ENCODE data around the gene YKT6.

YKT6 gene

DNA sequence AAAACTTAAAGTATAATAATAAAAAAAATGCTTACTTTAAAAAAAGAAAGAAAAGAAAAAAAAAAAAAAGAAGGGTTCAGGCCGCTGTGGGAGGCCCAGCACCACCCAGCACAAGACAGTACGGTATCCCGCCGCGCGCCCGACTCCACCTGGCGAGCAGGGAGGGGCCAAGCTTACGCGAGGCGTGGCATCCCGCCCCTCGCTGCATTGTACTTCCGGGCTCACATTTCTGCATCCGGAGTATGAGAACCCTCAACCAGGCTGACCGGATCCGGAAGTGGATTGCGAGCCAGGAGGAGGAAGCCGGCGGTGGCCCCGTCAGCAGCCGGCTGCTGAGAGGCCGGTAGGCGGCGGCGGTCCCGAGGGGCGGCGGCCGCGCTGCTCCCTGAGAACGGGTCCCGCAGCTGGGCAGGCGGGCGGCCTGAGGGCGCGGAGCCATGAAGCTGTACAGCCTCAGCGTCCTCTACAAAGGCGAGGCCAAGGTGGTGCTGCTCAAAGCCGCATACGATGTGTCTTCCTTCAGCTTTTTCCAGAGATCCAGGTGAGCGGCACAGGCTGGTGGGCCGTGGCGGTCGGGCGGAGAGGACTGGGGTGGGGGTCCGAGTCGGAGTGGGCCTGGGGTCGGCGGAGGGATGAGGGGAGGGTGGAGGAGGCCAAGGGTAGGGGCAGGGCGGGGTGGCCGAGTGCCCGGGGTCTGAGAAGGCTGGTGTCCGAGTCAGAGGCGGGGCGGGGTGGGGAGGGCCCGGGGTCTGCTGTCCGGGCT is at the start of gene YKT6:
Gene YKT6, plus strand, starts transcription at position 280 of the 763 bp plus-strand sequence. Its CDS starts 158 bp downstream, at position 438.
- H3K4me1 Mint-ChIP-seq = peaks cover 34% of the 10 kb centered on the region
- H3K27me3 Mint-ChIP-seq = no peaks in the 10 kb centered on the region
- peak; percentile 100 for ATAC-seq
- H3K36me3 Mint-ChIP-seq (ENCODE audit: low read depth) = peaks cover 11% of the 10 kb centered on the region
- H3K27ac Mint-ChIP-seq = peak within 1 kb of the TSS; percentile 56
- H3K9me3 Mint-ChIP-seq = no peaks in the 10 kb centered on the region
- H3K4me3 Mint-ChIP-seq = peak within 1 kb of the TSS; percentile 87
- peak; percentile 95 for DNase-seq

DNA sequence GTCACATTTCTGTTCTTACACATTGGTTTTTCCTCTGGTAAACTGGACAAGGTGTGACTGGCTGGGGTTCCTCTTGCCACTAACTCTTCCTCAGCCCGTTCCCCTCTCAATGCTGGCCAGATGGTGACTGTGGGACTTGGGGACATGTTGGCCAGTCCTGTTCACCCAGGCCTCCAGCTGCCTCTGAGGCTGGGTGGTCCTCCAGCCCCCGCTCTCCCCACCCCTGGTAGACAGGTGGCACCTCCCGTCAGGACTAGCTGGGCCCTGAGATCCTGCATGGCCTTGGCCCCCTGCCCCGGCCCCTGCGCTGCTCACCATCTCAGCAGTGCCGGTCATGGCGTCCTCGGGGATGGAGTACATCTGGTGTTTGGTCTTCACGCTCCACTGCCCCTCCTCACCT is 48.8 kb upstream of the YKT6 start:
- Mint-ChIP-seq H3K9me3 (no peaks in the 10 kb centered on the region), H3K36me3 (ENCODE audit: low read depth) (no peaks in the 10 kb centered on the region), H3K4me1 (no peaks in the 10 kb centered on the region), H3K27me3 (no peaks in the 10 kb centered on the region), H3K4me3 (no peak overlapping the region), H3K27ac (no peak overlapping the region)
- no peak for ATAC-seq
- no peak for DNase-seq

GRCh38 chr7:44152971-44153947 is 47.5 kb upstream of the YKT6 start:
- Mint-ChIP-seq H3K9me3 (no peaks in the 10 kb centered on the region), H3K4me3 (no peak overlapping the region), H3K36me3 (ENCODE audit: low read depth) (no peaks in the 10 kb centered on the region), H3K27me3 (no peaks in the 10 kb centered on the region), H3K4me1 (no peaks in the 10 kb centered on the region), H3K27ac (no peak overlapping the region)
- DNase-seq (no peak), ATAC-seq (no peak)

DNA sequence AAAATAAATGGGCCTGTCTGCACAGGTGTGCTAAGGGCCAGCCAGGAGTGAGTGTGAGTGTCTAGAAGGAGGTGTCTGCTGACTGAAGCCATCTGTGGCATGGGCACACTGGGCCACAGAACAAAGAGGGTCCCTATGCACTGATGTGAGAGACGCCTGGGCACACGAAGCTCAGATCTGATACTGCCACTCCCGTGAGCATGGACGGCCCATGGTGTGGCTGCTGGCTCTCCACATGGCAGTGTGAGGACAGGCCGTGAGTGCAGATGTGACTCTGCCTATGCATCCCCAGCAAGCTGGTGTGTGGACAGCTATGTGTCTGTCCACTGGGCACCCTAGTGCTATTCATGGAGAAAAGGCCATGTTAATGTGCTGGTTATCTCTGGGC is 46.8 kb upstream of the YKT6 start:
- H3K4me3 Mint-ChIP-seq = no peak overlapping the region
- H3K27me3 Mint-ChIP-seq = no peaks in the 10 kb centered on the region
- no peaks in the 10 kb centered on the region for H3K9me3 Mint-ChIP-seq
- no peak for DNase-seq
- ATAC-seq = no peak
- no peak overlapping the region for H3K27ac Mint-ChIP-seq
- H3K4me1 Mint-ChIP-seq = no peaks in the 10 kb centered on the region
- no peaks in the 10 kb centered on the region for H3K36me3 Mint-ChIP-seq (ENCODE audit: low read depth)

- no peaks in the 10 kb centered on the region for H3K4me1 Mint-ChIP-seq
- no peak overlapping the region for H3K27ac Mint-ChIP-seq
- no peak for ATAC-seq
- H3K27me3 Mint-ChIP-seq = no peaks in the 10 kb centered on the region
- no peaks in the 10 kb centered on the region for H3K9me3 Mint-ChIP-seq
- H3K4me3 Mint-ChIP-seq = no peak overlapping the region
- no peak for DNase-seq
- H3K36me3 Mint-ChIP-seq (ENCODE audit: low read depth) = no peaks in the 10 kb centered on the region
Measured at GRCh38 chr7:44154703-44155102, 46.1 kb upstream of the YKT6 start.

DNA sequence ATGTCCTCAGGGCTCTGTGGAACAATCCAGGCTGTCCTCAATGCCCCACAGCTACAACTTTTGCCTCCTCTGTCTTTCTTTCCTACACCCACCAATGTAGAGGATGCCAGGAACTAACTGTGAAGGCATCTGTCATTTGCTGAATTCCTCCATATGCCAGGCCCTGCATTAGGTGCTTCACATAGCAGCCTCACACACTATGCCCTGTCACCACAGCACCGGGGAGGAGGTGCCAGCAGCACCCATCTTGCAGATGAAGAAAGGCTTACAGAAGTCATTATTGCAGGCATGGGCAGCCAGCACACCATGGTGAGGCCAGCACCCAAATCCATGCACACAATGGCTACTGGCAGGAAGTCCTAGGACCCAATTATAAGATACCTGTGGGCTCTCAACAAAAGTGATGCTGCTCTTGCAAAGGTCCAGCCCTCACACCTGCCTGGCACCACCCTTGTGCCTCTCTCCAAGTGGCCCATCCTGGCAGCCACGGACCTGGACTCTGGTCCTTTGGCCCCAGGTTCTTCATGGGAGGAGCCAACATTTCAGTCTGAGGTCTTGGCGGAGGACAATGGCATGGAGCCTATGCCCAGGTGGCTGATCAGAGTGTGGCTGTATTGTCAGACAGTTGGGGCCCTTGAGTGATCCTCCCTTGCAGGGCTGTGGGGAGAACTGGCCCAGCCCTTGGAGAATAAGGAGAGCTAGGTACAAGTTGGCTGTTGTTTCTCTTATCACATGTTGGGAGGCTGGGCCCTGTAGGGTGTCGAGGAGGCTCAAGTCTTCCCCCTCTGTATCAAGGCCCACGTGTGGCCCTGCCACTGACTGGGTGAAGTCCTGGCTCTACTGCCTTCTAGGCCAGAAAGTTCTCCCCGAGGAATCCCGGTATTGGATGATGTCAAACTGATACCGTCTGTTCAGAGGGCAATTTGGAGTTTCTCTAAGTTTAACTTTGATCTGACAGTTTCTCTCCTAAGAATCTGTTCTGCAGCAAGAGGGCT is 45.3 kb upstream of the YKT6 start:
- H3K9me3 Mint-ChIP-seq = no peaks in the 10 kb centered on the region
- no peak overlapping the region for H3K4me3 Mint-ChIP-seq
- H3K27ac Mint-ChIP-seq = no peak overlapping the region
- no peaks in the 10 kb centered on the region for H3K4me1 Mint-ChIP-seq
- no peaks in the 10 kb centered on the region for H3K36me3 Mint-ChIP-seq (ENCODE audit: low read depth)
- DNase-seq = no peak
- no peaks in the 10 kb centered on the region for H3K27me3 Mint-ChIP-seq
- ATAC-seq = no peak

GRCh38 chr7:44156453-44157010 is 44.2 kb upstream of the YKT6 start:
- ATAC-seq = no peak
- H3K27me3 Mint-ChIP-seq = no peaks in the 10 kb centered on the region

DNA sequence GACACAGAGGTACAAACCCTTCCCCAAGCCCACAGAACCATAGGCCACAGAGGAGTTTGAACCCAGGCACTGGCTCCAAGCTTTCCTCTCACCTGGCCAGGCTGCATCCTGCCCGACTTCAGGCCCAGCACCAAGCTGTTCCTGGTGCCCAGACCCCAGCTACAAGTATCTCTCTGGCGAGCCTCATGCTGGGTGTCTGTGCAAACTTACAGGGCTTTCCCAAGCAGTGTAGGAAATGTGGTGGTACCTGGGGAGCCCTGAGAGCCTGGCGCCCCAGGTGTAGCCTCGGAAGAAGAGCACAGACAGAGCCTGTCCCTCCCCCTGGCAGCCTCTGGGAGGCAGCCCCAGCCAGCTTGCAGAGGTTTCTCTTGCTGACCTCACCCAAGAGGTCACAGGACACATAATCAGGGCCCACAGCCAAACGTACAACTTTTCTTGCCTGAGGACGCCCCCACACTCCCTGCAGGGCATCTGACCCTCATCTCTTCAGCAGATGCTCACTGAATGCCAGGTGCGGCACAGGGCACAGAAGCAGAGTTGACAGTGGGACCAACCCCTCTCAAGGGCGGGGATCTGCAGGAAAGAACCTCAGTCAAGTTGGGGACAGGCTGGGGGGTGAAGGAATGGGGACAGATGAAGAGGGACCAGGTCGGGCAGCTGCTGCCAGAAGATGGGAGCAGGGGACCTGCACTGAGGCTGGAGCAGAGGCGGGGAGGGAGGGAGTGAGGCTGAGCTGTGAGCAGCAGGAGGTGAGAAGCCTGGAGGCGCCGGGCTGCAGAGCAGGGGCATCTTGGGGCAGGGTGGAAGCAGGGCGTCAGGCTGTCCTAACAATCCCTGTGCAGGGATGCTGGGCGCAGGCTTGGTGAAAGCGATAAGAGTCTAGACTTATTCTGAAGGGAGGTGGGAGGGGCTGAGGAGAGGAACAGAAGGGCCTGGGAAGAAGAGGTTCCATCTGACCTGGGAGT is 43.4 kb upstream of the YKT6 start:
- Mint-ChIP-seq H3K36me3 (ENCODE audit: low read depth) (no peaks in the 10 kb centered on the region), H3K9me3 (no peaks in the 10 kb centered on the region), H3K27ac (no peak overlapping the region), H3K4me1 (no peaks in the 10 kb centered on the region), H3K27me3 (no peaks in the 10 kb centered on the region), H3K4me3 (no peak overlapping the region)
- no peak for ATAC-seq
- no peak for DNase-seq

More at GRCh38 chr7:44156453-44157010, 44.2 kb upstream of the YKT6 start:
- DNase-seq = no peak
- Mint-ChIP-seq H3K36me3 (ENCODE audit: low read depth) (no peaks in the 10 kb centered on the region), H3K4me1 (no peaks in the 10 kb centered on the region), H3K9me3 (no peaks in the 10 kb centered on the region), H3K27ac (no peak overlapping the region), H3K4me3 (no peak overlapping the region)

DNA sequence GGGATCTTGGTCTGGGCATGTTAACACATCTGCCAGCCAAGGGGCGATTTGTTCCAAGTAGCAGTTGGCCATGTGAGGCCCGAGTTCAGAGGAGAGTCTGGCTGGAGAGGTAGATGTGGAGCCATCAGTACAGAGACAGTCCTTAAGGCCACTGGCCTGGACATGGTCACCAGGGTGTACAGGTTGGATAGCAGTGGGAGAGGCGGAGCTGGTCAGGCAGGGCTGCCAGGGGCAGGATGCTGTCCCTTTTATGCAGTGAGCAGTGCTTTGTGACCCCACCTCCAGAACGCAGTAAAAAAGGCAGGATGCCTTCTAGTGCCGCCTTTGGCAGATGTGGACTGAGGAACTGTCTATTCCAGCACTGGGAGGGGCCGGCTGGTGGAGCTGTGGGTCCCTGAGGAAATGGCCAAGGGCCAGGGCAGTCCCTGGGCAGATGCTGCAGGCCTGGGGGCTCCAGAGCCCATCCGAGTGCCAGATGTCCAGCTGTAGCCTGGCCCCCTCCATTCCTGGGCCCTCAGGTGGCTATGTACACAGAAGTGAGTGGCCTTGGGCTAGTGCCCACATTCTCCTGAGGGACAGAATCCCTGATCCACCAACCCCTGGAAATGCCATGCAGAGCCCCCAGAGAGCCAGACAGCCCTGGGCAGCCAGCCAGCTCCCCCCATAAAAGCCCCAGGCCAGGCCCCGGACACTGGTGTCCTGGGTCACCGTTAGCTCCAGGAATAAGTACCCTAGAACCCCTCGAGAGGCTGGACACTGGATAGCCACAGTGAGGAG is 42.5 kb upstream of the YKT6 start:
- ATAC-seq = no peak
- H3K4me3 Mint-ChIP-seq = no peak overlapping the region
- no peaks in the 10 kb centered on the region for H3K27me3 Mint-ChIP-seq
- no peak overlapping the region for H3K27ac Mint-ChIP-seq
- H3K4me1 Mint-ChIP-seq = no peaks in the 10 kb centered on the region
- no peaks in the 10 kb centered on the region for H3K9me3 Mint-ChIP-seq
- no peak for DNase-seq
- H3K36me3 Mint-ChIP-seq (ENCODE audit: low read depth) = no peaks in the 10 kb centered on the region

- Mint-ChIP-seq H3K4me1 (no peaks in the 10 kb centered on the region), H3K27me3 (no peaks in the 10 kb centered on the region), H3K27ac (no peak overlapping the region), H3K9me3 (no peaks in the 10 kb centered on the region), H3K36me3 (ENCODE audit: low read depth) (no peaks in the 10 kb centered on the region), H3K4me3 (no peak overlapping the region)
- no peak for DNase-seq
- ATAC-seq = no peak
Measured at GRCh38 chr7:44158873-44159631, 41.7 kb upstream of the YKT6 start.

- H3K4me3 Mint-ChIP-seq = no peak overlapping the region
- no peaks in the 10 kb centered on the region for H3K9me3 Mint-ChIP-seq
- no peaks in the 10 kb centered on the region for H3K27me3 Mint-ChIP-seq
- no peaks in the 10 kb centered on the region for H3K36me3 Mint-ChIP-seq (ENCODE audit: low read depth)
- ATAC-seq (no peak), DNase-seq (no peak)
- no peaks in the 10 kb centered on the region for H3K4me1 Mint-ChIP-seq
- H3K27ac Mint-ChIP-seq = no peak overlapping the region
Measured at GRCh38 chr7:44159824-44160630, 40.8 kb upstream of the YKT6 start.
